ENCODE measurements around the gene ANKLE2.
A peak's percentile ranks its signal among the peaks of the same experiment; 100 is the strongest.

ANKLE2 gene

GRCh38 chr12:132736378-132736777 is 25.3 kb downstream of the ANKLE2 start:
- H3K4me3 ChIP-seq (ENCODE audit: low read depth, low read length), result no peak overlapping the region
- TF ChIP-seq CTCF (conservative IDR thresholded peaks at IDR 0.05; ENCODE audit: low read depth, low read length), result no peak
- no peak for DNase-seq (ENCODE audit: low read depth)

GRCh38 chr12:132735496-132735895 is 26.1 kb downstream of the ANKLE2 start:
- no peak overlapping the region for H3K4me3 ChIP-seq (ENCODE audit: low read depth, low read length)
- TF ChIP-seq CTCF (conservative IDR thresholded peaks at IDR 0.05; ENCODE audit: low read depth, low read length), result no peak
- DNase-seq (ENCODE audit: low read depth), result no peak

GRCh38 chr12:132734206-132734605 is 27.4 kb downstream of the ANKLE2 start:
- H3K4me3 ChIP-seq (ENCODE audit: low read depth, low read length), result no peak overlapping the region
- TF ChIP-seq CTCF (conservative IDR thresholded peaks at IDR 0.05; ENCODE audit: low read depth, low read length), result no peak
- DNase-seq (ENCODE audit: low read depth), result peak; percentile 84

GRCh38 chr12:132731574-132731973 is 30.1 kb downstream of the ANKLE2 start:
- no peak for DNase-seq (ENCODE audit: low read depth)
- no peak overlapping the region for H3K4me3 ChIP-seq (ENCODE audit: low read depth, low read length)
- no peak for TF ChIP-seq CTCF (conservative IDR thresholded peaks at IDR 0.05; ENCODE audit: low read depth, low read length)

- no peak overlapping the region for H3K4me3 ChIP-seq (ENCODE audit: low read depth, low read length)
- TF ChIP-seq CTCF (conservative IDR thresholded peaks at IDR 0.05; ENCODE audit: low read depth, low read length), result no peak
- DNase-seq (ENCODE audit: low read depth), result no peak
Observed at GRCh38 chr12:132730353-132730752, 31.3 kb downstream of the ANKLE2 start.

GRCh38 chr12:132729541-132730320 is 31.9 kb downstream of the ANKLE2 start:
- DNase-seq (ENCODE audit: low read depth), result no peak
- H3K4me3 ChIP-seq (ENCODE audit: low read depth, low read length), result no peak overlapping the region

More at GRCh38 chr12:132729541-132730320, 31.9 kb downstream of the ANKLE2 start:
- no peak for TF ChIP-seq CTCF (conservative IDR thresholded peaks at IDR 0.05; ENCODE audit: low read depth, low read length)
